Stimulated activated naive CD8-positive, alpha-beta T cell treated with anti-CD3 and anti-CD28 coated beads, Interleukin-15, Interleukin-2, amounts not matched to agents 100 U/mL and 50 U/mL, for 24 hours (primary cell): ENCODE measurements around the gene ARHGEF10L.

Source experiments
- ATAC-seq: fragments of 150-1000 bp; cut with Tn5 transposase; one replicate; pipeline ENCODE4 v1.10.0; 2021
- DNase-seq: peaks from one replicate; pipeline ENCODE4 v3.0.0; 2021

ARHGEF10L gene

DNA sequence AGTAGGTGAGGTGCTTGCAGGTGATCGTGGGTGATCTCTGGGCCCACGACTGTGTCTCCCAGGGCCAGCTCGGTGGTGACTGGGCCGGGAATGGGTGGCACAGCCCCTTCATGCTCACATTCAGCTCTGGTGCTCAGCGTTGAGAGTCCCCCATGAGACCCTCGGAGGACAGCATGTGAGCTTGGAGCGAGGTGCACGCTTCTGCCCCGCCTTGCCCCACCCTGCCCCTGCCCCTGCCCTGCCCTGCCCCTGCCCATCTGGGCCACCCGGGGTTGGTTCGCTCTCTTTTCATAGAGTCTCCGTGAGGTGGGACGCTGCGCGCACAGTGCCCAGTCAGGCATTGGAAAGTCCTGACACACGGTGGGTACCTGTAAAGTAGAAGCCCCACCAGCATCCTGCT, 140.4 kb downstream of the ARHGEF10L start:
- ATAC-seq: no peak
- no peak for DNase-seq

DNA sequence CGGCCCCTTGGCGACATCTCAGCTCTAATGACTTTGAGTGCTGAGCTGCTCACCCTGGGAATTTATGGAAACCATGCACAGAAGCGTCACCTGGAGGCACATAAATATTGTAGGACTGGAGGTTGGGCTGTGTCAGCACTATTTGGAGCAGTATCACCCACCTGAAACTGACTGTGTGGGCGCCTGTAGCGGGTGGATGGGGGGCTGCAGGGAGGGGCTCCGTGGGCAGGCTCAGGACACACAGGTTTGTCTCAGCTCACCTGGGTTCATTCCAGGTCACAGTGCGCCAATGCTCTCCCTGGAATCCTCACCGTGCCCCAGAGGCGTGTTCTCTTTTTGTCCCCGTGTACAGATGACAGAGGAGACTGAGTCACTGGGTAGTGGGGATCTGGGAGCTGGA, 140.8 kb downstream of the ARHGEF10L start:
- ATAC-seq: no peak
- no peak for DNase-seq

DNA sequence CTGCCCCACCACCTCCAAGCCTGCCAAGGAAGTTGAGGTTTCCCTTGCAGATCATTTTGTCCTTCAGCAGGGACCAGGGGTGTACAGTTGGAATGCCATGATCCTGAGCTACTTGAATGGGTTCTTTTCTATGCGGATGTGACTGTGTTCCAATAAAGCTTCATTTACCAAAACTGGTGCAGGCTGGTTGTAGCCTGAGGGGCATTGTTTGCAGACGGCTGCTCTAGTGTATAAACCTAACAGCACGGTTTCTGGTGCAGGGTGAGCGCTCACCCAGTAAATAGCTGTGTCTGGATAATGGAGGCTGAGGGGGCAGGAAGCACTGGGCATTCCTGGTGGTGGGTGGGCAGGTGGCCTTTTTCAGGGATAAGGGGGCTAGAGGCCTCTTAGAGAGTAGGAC, 142.9 kb downstream of the ARHGEF10L start:
- no peak for ATAC-seq

DNA sequence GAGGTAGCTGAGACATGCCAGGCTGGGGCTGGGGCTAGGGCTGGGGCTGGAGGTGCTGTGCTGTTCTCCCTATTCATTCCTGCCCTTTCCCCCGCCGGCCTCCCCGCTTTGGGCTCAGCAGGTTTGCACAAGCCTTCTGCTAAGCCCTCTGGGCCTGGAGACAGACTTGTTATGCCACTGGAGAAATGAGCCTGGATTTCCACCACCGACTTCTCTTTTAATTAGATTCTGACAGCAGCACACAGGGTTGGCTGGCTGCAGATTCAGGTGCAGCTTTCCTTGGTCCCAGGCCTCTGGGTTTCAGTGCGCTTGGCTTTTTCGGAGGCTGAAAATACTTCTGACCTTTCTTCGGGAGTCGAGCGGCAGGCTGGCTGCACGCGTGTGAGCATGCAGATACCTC, 144.1 kb downstream of the ARHGEF10L start:
- DNase-seq: no peak
- ATAC-seq: no peak

More for the DNA sequence above, 142.9 kb downstream of the ARHGEF10L start:
- DNase-seq: no peak

DNA sequence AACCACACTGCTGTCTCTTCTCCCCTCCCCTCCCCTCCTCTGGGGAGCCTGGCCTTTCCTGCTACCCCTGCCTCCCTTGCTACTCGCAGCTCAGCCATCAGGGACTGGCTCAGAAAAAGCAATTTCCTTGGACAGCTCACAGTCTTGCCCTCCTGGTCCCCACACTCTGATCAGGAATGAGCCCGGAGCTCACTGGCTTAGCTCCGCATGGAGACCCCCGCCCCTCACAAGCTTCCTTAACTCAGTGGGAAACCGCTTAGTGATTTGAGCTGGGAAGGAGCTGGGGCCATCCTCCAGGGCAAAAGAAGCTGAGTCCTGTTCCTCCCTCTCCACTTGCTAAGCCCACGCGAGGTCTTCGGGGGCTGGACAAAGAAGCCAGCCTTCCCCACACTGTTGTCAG, 145.3 kb downstream of the ARHGEF10L start:
- no peak for ATAC-seq
- DNase-seq: no peak

DNA sequence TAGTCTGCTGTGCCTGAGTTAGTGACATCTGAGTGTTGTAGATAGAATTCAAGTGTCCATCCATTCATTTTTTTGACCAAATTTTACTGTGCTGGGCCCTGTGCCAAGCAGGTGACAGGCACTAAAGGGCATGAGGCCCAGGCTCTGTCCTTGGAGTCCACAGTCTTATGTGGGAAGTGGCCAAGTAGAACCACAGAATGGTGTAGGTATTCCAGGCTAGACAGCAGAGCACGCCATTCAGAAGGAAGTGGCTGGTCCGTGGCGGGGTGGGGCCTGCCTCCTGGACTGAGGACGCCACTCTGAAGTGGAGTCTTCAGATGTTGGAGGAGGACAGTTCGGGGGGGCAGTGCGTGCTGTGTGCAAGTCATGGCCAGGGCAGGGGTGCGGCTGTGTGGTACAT, 146.8 kb downstream of the ARHGEF10L start:
- ATAC-seq: no peak
- DNase-seq: no peak

DNA sequence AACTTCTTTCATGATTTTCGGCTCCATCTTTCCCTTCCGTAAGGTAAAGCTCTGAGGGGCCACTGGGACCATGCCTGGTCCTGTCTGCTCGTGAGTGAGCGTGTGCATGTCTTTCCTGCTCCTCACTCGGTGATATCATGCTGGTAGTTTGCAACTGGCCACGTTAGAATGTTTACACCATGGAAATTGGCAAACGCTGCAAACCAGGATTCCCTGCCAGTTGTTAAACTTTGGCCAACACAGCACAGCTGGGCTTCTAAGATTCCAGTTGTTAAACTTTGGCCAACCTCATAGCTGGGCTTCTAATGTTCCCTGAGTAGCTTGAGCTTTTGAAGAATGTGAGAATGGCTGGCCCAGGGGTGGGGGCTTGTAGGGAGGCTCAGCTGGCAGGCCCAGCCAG, 147.6 kb downstream of the ARHGEF10L start:
- DNase-seq: no peak
- no peak for ATAC-seq

DNA sequence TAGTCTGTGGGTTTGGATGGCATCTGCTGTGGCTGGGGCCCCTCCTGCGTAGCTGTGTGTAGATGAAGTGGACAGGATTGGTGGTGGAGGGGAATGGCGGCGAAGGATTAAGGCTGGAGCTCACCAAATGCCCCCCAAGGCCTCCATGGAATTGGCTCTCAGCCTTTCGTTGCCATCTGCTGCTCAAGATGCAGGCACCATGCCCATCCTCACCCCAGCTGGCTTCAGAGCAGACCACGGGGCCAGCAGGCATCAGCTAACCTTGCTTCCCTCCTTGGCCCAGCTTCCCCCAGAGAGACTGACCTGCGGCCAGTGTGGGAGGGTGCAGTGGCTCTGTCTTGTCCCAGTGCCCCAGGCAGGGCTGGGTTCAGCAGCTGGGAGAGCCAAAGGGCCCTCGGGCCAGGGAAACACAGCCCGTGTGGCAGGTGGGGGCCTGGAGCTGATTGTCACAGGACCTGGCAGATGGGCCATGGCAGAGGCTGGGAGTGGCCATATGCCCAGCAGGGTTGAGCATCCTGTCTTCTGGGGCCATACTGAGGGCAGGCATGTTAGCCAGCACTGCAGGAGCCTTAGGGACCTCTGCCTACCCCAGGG, 148.8 kb downstream of the ARHGEF10L start:
- DNase-seq (no peak), ATAC-seq (no peak)

DNA sequence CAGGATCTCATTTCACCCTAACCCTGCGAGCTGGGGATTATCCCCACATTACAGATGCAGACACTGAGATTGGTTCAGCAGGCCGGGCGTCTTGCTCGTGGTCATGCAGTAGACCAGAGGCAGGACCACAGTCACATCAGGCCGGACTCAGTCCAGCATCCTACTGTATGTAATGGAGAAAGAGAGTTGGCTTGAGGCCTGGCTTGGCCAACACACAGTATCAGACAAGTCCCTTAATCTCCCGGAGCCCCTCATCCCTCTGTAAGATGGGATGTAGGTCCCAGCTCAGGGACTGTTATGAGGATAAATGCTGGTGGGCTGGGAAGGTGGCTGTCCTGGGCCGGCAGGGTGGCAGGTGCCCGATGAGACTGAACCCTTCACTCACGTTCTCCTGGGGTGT, 149.5 kb downstream of the ARHGEF10L start:
- ATAC-seq: no peak

DNA sequence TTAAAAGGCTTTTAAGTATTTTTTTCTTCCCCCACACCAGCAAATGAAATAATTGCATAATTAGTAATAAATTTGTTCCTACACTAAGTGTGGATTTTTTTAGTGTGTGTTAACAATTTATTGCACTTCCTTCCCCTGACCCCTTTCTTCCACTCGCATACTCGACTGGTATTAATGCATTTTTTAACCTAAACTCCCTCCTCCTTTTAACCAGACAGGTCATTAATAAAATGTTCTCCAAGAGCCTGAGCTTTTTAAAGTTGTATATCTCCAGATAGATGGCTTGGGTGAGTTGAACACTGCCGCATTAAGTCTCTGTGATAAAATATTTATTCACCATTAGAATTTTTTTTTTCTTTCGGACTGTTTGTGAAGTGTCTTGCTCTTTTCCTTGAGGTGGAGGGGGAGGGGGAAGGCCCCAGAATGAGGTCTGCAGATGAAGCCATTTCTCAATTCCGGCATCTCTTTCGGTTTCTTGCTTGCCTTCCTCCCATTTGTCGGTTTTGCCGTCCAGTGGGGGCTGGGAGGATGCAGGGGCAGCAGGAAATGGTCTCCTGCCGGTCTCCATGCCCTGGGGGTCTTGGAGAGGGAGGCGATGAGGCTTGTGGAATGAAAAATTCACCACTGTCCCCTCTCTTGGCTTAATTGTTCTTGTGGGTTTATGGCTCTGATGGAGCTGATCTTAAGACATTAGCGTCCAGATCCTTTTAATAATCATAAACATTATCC, 151.6 kb downstream of the ARHGEF10L start:
- no peak for DNase-seq
- ATAC-seq: no peak

More for the DNA sequence above, 149.5 kb downstream of the ARHGEF10L start:
- DNase-seq: no peak

DNA sequence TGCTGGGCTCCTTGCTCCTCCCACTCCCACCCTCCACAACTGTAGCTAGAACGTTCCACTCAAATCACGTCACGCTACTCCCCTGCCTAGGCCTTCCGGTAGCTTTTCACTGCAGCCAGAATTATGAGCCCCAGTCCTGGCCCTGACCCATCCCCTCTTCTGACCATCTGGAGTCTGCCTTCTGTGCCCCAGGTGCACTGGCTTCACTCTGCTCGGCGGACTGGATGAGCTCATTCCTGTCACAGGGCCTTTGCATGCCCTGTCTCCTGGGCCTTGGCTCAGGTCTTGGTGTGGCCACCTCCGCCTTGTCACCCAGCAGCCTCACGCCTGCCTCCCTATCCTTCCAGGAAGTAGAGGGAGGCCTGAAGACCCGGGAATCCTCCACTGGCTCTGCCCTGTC, 153.1 kb downstream of the ARHGEF10L start:
- no peak for ATAC-seq
- no peak for DNase-seq

DNA sequence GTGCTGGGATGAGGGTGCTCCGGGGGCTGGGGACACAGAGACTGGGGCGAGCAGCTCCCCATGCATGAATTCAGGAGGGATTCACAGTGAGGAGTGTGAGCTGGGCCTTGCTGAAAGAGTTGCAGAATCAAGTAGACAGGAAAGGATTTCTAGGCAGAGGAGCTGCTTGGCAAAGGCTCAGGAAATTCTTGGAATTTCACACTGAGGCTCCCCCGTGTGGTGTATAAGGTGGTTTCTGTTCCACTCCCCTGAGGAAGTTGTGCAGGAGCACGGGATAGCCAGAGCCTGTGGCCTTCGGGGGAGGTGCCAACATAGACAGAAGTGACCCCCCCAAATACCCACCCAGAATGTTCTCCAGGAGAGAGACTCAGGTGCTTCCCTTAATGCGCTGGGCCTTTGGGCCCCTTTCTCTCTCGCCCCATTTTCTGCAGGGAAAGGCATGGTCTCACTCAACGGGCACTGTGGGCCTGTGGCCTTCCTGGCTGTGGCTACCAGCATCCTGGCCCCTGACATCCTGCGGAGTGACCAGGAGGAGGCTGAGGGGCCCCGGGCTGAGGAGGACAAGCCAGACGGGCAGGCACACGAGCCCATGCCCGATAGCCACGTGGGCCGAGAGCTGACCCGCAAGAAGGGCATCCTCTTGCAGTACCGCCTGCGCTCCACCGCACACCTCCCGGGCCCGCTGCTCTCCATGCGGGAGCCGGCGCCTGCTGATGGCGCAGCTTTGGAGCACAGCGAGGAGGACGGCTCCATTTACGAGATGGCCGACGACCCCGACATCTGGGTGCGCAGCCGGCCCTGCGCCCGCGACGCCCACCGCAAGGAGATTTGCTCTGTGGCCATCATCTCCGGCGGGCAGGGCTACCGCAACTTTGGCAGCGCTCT, 157.2 kb downstream of the ARHGEF10L start:
- ATAC-seq: no peak
- no peak for DNase-seq

DNA sequence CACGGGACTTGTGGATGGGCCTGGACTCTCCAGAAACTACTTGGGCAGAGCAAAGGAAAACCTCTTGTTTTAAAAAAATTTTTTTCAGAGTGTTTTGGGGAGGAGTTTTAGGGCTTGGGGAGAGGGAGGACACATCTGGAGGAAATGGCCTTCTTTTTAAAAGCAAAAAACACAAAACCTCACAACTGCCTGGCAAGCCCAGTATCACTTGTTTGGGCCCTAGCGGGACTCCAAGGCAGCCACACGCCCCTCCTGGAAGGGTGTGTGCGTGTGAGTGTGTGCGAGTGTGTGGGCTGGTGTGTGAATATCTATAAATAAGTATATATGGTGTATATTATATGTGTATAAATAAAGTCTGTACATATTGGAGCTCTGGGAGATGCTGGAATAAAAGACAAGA, 158.0 kb downstream of the ARHGEF10L start:
- ATAC-seq (no peak), DNase-seq (no peak)

DNA sequence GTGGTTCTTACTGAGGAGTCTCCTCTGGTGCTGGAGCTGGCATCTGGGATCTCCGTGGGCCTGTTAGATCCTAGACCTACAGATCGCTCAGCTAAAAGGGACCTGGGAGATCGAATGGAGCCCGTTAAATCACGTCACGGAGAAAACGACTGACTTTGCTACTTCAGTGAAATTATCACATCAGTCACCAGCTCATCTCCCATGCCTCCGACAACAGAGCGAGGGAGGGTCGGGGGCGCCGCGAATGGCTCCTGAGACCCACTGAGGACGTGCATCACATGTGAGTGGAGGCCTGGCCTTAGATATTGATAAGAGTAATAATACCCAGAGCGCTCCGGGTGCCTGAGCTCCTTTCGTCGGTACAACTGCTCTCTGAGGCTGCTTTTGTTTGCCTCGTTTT, 160.1 kb downstream of the ARHGEF10L start:
- DNase-seq: no peak
- ATAC-seq: no peak

DNA sequence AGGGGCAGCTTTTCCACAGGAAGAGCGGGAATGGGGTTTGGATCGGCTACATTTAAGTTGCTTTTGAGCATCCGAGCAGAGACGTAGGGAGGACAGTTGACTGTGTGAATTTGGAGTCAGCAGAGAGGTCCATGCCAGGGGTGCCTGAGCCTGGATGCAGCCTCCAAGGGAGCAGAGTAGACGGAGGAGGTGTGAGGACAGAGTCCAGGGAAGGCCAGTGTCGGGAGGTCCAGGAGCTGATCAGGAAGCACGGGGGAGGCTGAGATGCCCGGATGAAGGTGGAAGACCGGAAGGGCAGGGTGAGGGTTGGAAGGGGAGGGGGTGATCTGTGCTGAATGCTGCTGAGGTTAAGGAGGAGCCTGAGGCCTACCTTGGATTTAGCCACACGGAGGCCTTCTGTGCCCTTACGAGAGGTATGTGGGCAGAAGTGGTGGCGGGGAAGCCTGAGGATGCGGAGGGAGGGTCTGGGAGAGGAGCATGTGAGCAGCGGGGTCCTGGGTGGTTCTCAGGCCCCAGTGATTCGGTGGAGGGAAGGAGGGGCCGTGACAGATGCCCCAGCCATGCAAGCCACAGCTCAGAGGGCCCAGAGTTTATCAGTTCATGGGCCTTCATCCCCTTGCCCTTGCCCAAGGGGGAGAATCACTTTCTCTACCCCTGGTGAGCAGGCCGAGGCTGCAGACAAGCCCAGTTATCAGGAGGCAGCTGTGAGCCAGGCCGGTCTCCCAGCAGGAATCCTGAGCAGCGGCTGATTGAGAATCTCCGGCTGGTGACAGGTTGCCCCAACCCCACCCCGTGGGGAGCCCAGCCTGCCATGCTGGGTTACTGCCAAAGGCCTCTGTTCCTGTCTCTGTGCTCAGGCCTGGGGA, 161.7 kb downstream of the ARHGEF10L start:
- no peak for DNase-seq
- no peak for ATAC-seq

DNA sequence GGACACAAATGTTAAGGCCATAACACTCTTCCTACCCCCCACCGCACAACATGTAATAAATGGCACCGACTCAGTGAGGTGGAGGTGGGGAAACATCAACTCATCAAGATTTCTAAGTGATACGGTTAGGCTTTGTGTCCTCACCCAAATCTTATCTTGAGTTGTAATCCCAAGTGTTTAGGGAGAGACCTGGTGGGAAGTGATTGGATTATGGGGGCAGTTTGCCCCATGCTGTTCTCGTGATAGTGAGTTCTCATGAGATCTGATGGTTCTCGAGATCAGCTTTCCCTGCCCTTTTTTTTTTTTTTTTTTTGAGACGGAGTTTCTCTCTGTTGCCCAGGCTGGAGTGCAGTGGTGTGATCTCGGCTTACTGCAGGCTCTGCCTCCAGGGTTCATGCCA, 164.7 kb downstream of the ARHGEF10L start:
- DNase-seq: no peak
- ATAC-seq: no peak

DNA sequence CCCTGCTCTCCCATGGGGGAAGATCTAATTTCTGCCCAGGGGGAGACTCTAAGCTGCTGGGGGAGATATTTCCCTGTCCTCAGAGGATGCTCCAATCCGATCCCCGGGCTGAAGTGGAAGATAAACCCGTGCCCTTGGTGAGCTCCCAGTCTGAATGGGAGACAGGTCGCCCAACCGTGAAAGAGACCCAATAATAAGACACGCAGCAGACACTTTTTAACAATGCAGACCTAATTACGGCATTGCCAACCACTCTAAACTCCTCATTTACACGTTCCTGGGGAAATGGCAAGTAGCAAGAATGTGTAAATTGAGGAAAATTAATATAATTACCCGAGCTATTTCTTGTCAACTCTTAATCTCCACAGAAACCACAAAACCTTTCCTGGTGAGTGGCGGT, 166.9 kb downstream of the ARHGEF10L start:
- DNase-seq (no peak), ATAC-seq (no peak)

DNA sequence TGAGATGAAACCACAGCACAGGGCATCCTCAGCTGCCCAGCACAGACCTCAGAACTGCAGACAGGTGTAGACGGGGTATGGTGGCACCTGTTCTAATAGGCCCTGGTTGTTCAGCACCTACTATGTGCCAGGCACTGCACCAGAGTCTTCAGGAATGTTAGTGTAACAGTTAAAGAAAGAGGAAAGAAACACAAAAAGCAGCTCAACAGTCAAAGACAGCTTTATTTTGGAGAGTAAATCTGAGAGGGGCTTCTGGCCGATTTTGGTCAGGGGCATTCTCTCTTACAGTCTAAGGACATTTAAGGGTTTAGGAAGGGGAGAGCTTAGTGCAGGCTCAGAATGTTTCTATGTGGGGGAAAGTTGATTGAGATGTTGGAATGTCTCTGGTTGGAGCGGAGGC, 170.5 kb downstream of the ARHGEF10L start:
- DNase-seq (no peak), ATAC-seq (no peak)

DNA sequence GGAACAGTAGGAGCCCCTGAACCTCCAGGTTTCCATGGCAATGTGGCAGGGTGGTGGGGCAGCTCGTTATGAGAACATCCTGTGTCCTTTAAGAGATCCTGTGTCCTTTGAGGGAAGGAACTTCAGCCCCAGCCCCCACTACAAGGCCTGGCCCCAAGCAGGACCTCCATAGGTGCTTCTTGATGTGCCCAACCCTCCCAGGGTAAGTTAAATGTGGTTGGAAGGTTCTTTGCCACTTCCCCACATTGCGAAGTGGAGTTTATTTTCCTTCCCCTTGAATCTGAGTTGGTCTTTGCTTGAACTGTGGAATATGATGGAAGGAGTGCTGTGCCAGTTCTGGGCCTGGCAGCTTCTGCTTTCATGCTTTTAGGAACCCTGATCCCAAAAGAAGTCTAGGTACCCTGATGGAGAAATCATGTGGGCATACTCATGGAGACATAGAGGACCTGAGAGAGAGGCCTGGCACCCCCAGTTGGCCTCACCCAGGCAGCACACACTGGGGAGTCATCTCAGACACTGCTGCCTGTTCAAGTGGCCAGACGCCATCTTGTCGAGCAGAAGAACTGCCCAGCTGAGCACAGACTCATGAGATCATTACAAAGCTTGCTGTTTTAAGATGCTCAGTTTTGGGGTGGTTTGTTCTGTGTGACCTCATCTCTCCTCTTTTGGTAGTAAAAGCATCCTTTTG, 171.5 kb downstream of the ARHGEF10L start:
- no peak for DNase-seq
- ATAC-seq: no peak

DNA sequence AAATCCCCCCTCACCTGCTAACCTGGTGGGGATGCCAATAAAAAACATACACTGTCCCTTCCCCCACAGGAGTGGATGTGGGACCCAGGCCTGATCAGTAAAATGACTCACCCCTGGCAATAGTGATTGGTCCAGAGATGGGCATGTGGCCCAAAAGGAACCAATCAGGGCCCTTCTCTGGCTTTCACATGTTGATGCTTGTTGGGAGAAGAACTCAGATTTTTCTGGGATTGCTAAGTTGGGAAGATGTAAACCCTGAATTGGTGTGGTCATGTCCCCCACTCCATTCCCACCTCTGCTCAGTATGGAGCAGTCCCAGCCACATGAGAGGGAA, 172.0 kb downstream of the ARHGEF10L start:
- no peak for DNase-seq

DNA sequence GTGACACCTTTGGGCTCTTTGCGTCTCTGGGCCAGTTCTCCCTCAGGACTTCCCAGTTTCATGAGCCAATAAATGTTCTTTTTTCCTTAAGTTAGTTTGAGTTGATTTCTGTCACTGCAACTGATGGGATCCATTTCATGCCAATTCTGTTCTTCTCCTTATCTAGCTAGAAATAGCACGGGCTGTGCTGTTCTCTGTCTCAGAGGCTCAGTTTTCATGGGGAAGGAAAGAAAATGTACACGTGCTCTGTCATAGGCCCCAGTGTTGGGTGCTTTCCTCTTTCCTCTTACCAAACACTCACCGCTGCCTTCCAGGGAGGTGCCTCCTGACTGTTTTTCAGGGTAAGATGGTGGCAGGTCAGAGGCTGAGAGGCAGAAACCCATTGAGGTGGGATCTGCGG, 172.4 kb downstream of the ARHGEF10L start:
- ATAC-seq (no peak), DNase-seq (no peak)

More for the DNA sequence above, 172.0 kb downstream of the ARHGEF10L start:
- ATAC-seq: no peak

DNA sequence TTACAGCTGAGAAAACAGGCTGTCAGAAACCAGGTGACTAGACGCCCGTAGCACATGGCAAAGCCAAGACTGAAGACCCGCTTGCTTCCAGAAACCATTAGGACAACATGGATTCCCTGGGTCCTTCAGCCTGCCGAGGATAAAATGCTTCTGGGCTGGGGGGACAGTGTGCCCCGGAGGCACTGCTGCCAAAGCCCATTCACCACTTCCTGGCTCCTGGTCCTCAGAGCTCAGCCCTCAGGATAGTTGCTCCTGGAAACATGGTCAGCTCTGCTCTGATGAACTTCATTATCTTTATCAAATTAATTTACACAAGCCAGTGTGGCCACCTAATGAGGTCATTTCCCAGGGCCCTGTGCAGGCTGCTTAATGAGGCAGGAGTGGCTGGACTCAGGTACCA, 174.5 kb downstream of the ARHGEF10L start:
- no peak for DNase-seq
- no peak for ATAC-seq
